Amygdala (tissue), 56 donors: Measurements from ENCODE around the gene ZNF165.
A peak's percentile ranks its signal among the peaks of the same experiment; 100 is the strongest.
"Not testable (repeated sequence)": the region's sequence is repeated elsewhere in the genome, so short reads cannot be mapped to it uniquely, and the experiment has no call there.

Source experiments
- DNase-seq, 56 donors: peaks; one replicate each; lab custom pipeline; 2025; lab: John Stamatoyannopoulos, UW

The ZNF165 gene

DNA sequence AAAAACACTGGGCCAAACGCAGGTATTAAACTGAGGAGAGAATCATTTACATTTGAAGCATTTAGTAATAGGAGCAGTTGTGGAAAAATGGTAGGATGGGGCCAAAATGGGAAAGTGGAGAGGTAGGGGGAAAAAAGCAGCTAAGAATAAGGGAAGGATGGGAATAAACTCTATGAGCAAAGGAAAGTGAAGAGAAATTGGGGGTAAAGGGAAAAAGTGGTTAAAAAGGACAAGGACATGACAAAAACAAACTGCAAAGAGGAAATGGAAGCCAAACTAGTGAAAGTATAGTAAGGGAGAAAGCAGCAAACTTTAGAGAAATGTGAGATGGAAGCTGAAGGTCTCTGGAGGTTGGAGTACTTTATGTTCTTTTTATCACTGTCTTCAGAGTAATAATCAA, 37.8 kb downstream of the ZNF165 start:
- DNase-seq: no peak

DNA sequence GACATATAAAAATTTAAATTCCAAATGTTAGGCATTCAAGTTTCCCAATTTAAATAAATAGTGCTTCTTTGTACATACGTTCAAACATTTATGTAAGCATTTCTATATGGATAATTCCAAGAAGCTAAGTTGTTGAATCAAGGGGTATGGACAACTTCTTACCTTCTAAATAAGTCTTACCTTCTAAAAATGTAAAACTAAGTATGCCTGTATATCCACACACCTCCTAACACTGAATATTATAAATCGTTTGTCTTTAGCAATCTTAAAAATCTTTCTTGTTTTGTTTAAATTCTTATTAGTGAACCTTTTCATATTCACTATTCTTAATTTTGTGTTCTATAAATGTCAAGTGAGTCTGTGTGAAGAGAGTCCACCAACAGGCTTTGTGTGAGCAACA, 41.5 kb downstream of the ZNF165 start:
- no peak for DNase-seq

GRCh38 chr6:28122283-28122682, 41.9 kb downstream of the ZNF165 start:
- DNase-seq: not testable (repeated sequence)

DNA sequence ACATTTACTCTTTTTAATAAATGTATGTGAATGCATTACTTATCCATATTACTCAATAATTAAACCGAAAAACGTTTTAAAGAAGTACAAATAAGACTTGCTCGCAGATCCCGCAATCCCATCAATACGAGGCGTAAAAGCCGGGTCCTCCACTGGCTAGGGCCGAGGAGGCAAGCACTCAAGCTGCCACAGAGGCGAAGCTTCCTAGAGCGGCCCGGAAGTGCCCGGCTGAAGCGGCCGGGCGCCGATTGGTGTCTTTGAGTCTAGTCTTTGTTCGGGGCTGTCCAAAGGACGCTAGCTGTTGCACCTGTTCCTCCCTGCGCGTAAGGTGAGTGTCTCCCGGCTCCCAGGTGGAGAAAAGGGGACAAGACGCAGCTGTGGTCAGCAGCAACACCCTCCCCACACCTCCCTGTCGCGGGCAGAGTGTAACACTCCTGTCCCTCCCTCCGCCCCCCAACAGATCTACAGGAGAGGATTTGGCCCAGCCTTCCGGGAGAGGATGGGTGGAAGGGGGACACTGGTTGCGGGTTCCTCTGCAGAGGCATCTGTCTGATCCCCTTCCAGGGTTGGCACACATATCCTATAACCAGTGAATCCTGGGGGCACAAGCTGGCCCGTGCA, 44.1 kb downstream of the ZNF165 start, which contains the start of gene ZSCAN16:
TSS of gene ZSCAN16 (plus strand) at position 260 of the 621 bp plus-strand sequence. CDS start 835 bp downstream, outside the sequence.
- peak; percentile 10 to 87 (median 64) for DNase-seq

DNA sequence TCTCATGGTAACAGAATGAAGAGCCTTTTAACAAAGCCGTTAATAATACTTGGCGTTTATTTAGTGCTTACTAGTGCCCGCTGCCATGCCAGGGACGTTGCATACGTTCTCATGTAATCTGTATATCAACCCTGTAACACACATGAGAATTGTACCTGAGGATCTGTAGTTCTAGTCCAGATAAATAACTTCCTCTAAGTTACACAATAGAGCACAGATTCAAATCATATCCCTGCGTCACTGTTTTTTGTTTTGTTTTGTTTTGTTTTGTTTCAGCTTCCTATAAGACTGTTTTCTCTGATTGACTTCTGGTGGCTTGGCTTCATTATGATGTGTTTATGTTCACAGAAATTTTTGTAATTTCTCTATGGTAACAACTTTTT, 44.6 kb downstream of the ZNF165 start:
- no peak for DNase-seq

- DNase-seq: no peak
Measured at GRCh38 chr6:28125401-28125800, 45.0 kb downstream of the ZNF165 start.

GRCh38 chr6:28134015-28134414, 53.6 kb downstream of the ZNF165 start:
- peak in 5 of 56 donors; percentile 0 to 6 (median 1) for DNase-seq

DNA sequence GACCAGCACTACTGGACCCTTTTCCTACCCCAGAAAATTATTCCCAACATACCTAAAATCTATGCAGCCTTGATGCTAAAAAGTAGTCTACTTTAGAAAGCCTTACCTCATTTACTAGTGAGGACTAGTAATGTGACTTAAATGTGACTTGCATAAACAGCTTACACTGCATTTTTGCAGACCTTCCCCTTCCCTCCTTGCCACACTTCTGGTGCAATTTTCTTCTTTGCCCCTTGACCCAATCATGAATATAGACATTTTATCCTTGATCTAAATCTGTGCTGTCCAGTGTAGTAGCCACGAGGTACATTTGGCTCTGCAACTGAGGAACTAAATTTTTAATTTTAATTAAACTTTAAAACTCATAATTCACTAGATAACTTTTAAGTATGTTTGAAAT, 54.3 kb downstream of the ZNF165 start:
- DNase-seq: no peak

DNA sequence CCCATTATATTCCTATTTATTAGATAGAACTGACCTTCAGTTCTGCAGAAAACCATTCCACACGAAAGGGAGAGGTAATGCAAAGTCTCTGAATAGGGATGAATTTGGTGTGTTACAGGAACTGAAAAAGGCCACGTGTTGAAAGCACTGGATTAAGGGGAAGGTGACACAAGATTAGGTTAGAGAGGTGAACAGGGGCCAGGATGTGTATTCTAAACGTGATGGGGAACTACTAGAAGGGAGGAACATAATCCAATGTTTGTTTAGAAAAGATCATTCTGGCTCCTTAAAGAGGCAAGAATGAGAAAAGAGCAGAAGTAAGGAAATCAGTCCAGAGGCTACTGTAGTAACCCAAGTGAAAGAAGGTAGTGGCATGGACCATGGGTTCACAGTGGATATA, 55.0 kb downstream of the ZNF165 start:
- no peak for DNase-seq

- DNase-seq: peak; percentile 35 to 90 (median 78)
Measured at GRCh38 chr6:28136585-28137504, 56.5 kb downstream of the ZNF165 start.

- DNase-seq: peak in 1 of 56 donors; percentile 28
Measured at GRCh38 chr6:28137505-28137981, 57.2 kb downstream of the ZNF165 start.
